ENCODE results near the gene RGS1.
"Not testable (repeated sequence)": the region's sequence is repeated elsewhere in the genome, so short reads cannot be mapped to it uniquely, and the experiment has no call there.

The RGS1 gene

DNA sequence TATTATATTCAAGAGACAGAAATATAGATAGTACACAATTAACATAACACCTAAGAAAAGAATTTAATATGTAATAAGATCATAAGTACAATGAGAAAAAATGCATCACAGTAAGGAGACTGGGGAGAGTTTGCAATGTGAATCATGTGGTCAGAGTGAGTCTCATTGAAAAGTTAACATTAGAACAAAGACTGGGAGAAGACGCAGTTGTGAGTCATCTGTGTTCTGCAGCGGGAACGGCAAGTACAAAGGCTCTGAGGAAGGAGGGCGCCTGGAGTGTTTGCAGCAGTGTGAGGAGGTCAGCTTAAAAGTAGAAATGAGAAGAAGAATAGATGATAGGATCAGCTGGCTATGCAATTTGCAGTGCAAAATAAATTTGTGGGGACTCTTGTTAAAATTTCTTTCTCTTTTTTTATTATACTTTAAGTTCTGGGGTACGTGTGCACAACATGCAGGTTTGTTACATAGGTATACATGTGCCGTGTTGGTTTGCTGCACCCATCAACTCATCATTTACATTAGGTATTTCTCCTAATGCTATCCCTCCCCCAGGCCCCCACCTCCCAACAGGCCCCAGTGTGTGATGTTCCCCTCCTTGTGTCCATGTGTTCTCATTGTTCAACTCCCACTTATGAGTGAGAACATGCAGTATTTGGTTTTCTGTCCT, 44.4 kb upstream of the RGS1 start:
- H3K4me3 ChIP-seq (ENCODE audit: control insufficient read depth in 1 of 7, extremely low read depth in 1 of 7, insufficient read depth in 4 of 7, low read depth in 2 of 7, low read length in 6 of 7); CTCF ChIA-PET; H3K27me3 ChIP-seq (replicated peaks in 2 of 5; ENCODE audit: control insufficient read depth in 4 of 5, insufficient read depth in 5 of 5, low read length in 4 of 5); POLR2A ChIA-PET; H3K9me3 ChIP-seq (ENCODE audit: control extremely low read depth in 1 of 5, control insufficient read depth in 4 of 5, insufficient read depth in 2 of 5, low read depth in 1 of 5, low read length in 4 of 5); H3K4me1 ChIP-seq (ENCODE audit: control extremely low read depth in 1 of 4, control insufficient read depth in 4 of 4, insufficient read depth in 4 of 4, low read length in 3 of 4); H3K36me3 ChIP-seq (ENCODE audit: control insufficient read depth in 4 of 4, insufficient read depth in 4 of 4, low read length in 3 of 4); H3K27ac ChIP-seq (ENCODE audit: insufficient read depth in 1 of 2, low read depth in 1 of 2, low read length in 2 of 2, poor library complexity in 1 of 2, severe bottlenecking in 2 of 2): not testable (repeated sequence)
- 100% methylated on average over 4 of the region's 6 CpGs for WGBS (ENCODE audit: insufficient coverage)
- DNase-seq: peak in 2 of 3 donors; percentile 48 to 63

DNA sequence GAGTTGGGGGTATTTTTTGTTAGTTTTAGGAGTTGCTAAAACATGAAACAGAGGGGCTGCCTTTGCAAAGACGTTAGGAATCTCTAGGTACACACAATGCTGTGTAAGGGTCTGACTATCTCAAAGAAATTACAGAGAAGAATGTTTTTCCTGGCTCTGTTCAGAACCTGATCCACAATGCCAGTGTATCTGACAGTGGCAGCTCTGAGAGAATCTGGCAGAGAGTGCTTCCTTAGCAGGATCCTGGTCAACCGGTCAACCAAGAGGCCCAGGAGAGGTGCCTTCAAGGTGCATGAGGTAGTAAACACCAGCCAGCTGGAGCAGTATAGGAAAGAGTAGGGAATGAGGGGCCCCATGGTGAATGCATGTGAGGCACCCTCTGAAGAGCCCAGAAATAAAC, 40.9 kb upstream of the RGS1 start:
- Histone ChIP-seq H3K4me3 (ENCODE audit: control insufficient read depth in 1 of 7, extremely low read depth in 1 of 7, insufficient read depth in 4 of 7, low read depth in 2 of 7, low read length in 6 of 7) (no peak overlapping the region), H3K9me3 (ENCODE audit: control extremely low read depth in 1 of 5, control insufficient read depth in 4 of 5, insufficient read depth in 2 of 5, low read depth in 1 of 5, low read length in 4 of 5) (no peaks in the 10 kb centered on the region), H3K4me1 (ENCODE audit: control extremely low read depth in 1 of 4, control insufficient read depth in 4 of 4, insufficient read depth in 4 of 4, low read length in 3 of 4) (peaks cover 7 to 18% (median 10%) of the 10 kb centered on the region in 4 experiments), H3K36me3 (ENCODE audit: control insufficient read depth in 4 of 4, insufficient read depth in 4 of 4, low read length in 3 of 4) (no peaks in the 10 kb centered on the region), H3K27me3 (replicated peaks in 2 of 5; ENCODE audit: control insufficient read depth in 4 of 5, insufficient read depth in 5 of 5, low read length in 4 of 5) (no peaks in the 10 kb centered on the region), H3K27ac (ENCODE audit: insufficient read depth in 1 of 2, low read depth in 1 of 2, low read length in 2 of 2, poor library complexity in 1 of 2, severe bottlenecking in 2 of 2) (no peak overlapping the region)
- CTCF ChIA-PET: interaction anchor here (1.1 kb wide), 1 partner anchor 9 kb away, joined by 4 read pairs; no protein-coding TSS in a partner anchor
- 96% methylated on average over 2 of the region's 2 CpGs for WGBS (ENCODE audit: insufficient coverage)
- DNase-seq: no peak
- POLR2A ChIA-PET: no interaction called here

GRCh38 chr1:192535916-192536664, 39.5 kb upstream of the RGS1 start:
- DNase-seq: no peak
- no CpG with 5 or more reads among the region's 3 CpGs for WGBS (ENCODE audit: insufficient coverage)
- no peaks in the 10 kb centered on the region for H3K9me3 ChIP-seq (ENCODE audit: control extremely low read depth in 1 of 5, control insufficient read depth in 4 of 5, insufficient read depth in 2 of 5, low read depth in 1 of 5, low read length in 4 of 5)
- H3K27me3 ChIP-seq (replicated peaks in 2 of 5; ENCODE audit: control insufficient read depth in 4 of 5, insufficient read depth in 5 of 5, low read length in 4 of 5): no peaks in the 10 kb centered on the region
- H3K4me3 ChIP-seq (ENCODE audit: control insufficient read depth in 1 of 7, extremely low read depth in 1 of 7, insufficient read depth in 4 of 7, low read depth in 2 of 7, low read length in 6 of 7): no peak overlapping the region
- POLR2A ChIA-PET: no interaction called here
- H3K36me3 ChIP-seq (ENCODE audit: control insufficient read depth in 4 of 4, insufficient read depth in 4 of 4, low read length in 3 of 4): no peaks in the 10 kb centered on the region
- CTCF ChIA-PET: no interaction called here
- H3K4me1 ChIP-seq (ENCODE audit: control extremely low read depth in 1 of 4, control insufficient read depth in 4 of 4, insufficient read depth in 4 of 4, low read length in 3 of 4): peaks cover 9 to 16% (median 10%) of the 10 kb centered on the region in 4 experiments
- H3K27ac ChIP-seq (ENCODE audit: insufficient read depth in 1 of 2, low read depth in 1 of 2, low read length in 2 of 2, poor library complexity in 1 of 2, severe bottlenecking in 2 of 2): no peak overlapping the region

- CTCF ChIA-PET: interaction anchor here (0.8 to 6.9 kb wide), 7 partner anchors 9 to 44 kb away, joined by 4 to 48 read pairs (median 4); no protein-coding TSS in a partner anchor
- POLR2A ChIA-PET: interaction anchor here (0.7 to 1.7 kb wide), 3 partner anchors 14 to 22 kb away, joined by 3 to 5 read pairs (median 5); no protein-coding TSS in a partner anchor
- no peaks in the 10 kb centered on the region for H3K9me3 ChIP-seq (ENCODE audit: control extremely low read depth in 1 of 5, control insufficient read depth in 4 of 5, insufficient read depth in 2 of 5, low read depth in 1 of 5, low read length in 4 of 5)
- H3K4me1 ChIP-seq (ENCODE audit: control extremely low read depth in 1 of 4, control insufficient read depth in 4 of 4, insufficient read depth in 4 of 4, low read length in 3 of 4): peaks cover 9 to 16% (median 10%) of the 10 kb centered on the region in 4 experiments
- DNase-seq: peak in 2 of 3 donors; percentile 65 to 73
- WGBS (ENCODE audit: insufficient coverage): no CpG with 5 or more reads among the region's 3 CpGs
- H3K27me3 ChIP-seq (replicated peaks in 2 of 5; ENCODE audit: control insufficient read depth in 4 of 5, insufficient read depth in 5 of 5, low read length in 4 of 5): no peaks in the 10 kb centered on the region
- H3K36me3 ChIP-seq (ENCODE audit: control insufficient read depth in 4 of 4, insufficient read depth in 4 of 4, low read length in 3 of 4): no peaks in the 10 kb centered on the region
- H3K27ac ChIP-seq (ENCODE audit: insufficient read depth in 1 of 2, low read depth in 1 of 2, low read length in 2 of 2, poor library complexity in 1 of 2, severe bottlenecking in 2 of 2): peak overlapping the region in 1 of 2 experiments; percentile 81
- peak overlapping the region in 1 of 7 experiments; percentile 11 for H3K4me3 ChIP-seq (ENCODE audit: control insufficient read depth in 1 of 7, extremely low read depth in 1 of 7, insufficient read depth in 4 of 7, low read depth in 2 of 7, low read length in 6 of 7)
These were observed 36.9 kb upstream of the RGS1 start for GRCh38 chr1:192538407-192539296.

- DNase-seq: peak in 2 of 3 donors; percentile 40 to 59
- ChIA-PET CTCF (interaction anchor here (0.8 to 6.9 kb wide), 10 partner anchors 9 to 44 kb away, joined by 3 to 48 read pairs (median 4); no protein-coding TSS in a partner anchor), POLR2A (interaction anchor here (0.7 to 1.7 kb wide), 3 partner anchors 14 to 23 kb away, joined by 3 to 5 read pairs (median 5); no protein-coding TSS in a partner anchor)
- H3K4me1 ChIP-seq (ENCODE audit: control extremely low read depth in 1 of 4, control insufficient read depth in 4 of 4, insufficient read depth in 4 of 4, low read length in 3 of 4): peaks cover 9 to 16% (median 10%) of the 10 kb centered on the region in 4 experiments
- peak overlapping the region; percentile 70 to 81 for H3K27ac ChIP-seq (ENCODE audit: insufficient read depth in 1 of 2, low read depth in 1 of 2, low read length in 2 of 2, poor library complexity in 1 of 2, severe bottlenecking in 2 of 2)
- no peaks in the 10 kb centered on the region for H3K27me3 ChIP-seq (replicated peaks in 2 of 5; ENCODE audit: control insufficient read depth in 4 of 5, insufficient read depth in 5 of 5, low read length in 4 of 5)
- H3K4me3 ChIP-seq (ENCODE audit: control insufficient read depth in 1 of 7, extremely low read depth in 1 of 7, insufficient read depth in 4 of 7, low read depth in 2 of 7, low read length in 6 of 7): peak overlapping the region in 2 of 7 experiments; percentile 11 to 33
- H3K36me3 ChIP-seq (ENCODE audit: control insufficient read depth in 4 of 4, insufficient read depth in 4 of 4, low read length in 3 of 4): no peaks in the 10 kb centered on the region
- 50% methylated on average over 1 of the region's 4 CpGs for WGBS (ENCODE audit: insufficient coverage)
- H3K9me3 ChIP-seq (ENCODE audit: control extremely low read depth in 1 of 5, control insufficient read depth in 4 of 5, insufficient read depth in 2 of 5, low read depth in 1 of 5, low read length in 4 of 5): no peaks in the 10 kb centered on the region
These were observed 36.1 kb upstream of the RGS1 start for GRCh38 chr1:192539297-192540092.

DNA sequence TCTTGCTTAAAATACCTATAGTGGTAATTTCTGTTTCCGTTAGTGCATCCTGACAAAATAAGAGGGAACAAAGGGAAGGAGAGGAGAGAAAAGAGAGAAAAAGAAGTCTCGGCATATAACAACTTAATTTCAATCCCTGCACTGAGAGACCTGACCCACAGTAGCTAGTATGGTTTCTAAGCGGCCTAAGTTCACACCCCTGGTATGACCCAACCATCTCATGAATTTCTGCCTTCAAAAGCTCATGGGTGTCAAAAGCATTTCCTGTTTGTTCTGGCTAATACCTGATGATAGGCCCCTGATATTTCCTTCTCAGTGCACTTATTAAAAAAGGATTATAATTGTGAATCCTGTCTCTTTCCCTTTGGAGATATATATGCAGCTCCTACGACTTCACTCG, 32.1 kb upstream of the RGS1 start:
- Histone ChIP-seq H3K9me3 (ENCODE audit: control extremely low read depth in 1 of 5, control insufficient read depth in 4 of 5, insufficient read depth in 2 of 5, low read depth in 1 of 5, low read length in 4 of 5) (no peaks in the 10 kb centered on the region), H3K4me3 (ENCODE audit: control insufficient read depth in 1 of 7, extremely low read depth in 1 of 7, insufficient read depth in 4 of 7, low read depth in 2 of 7, low read length in 6 of 7) (no peak overlapping the region), H3K27me3 (replicated peaks in 2 of 5; ENCODE audit: control insufficient read depth in 4 of 5, insufficient read depth in 5 of 5, low read length in 4 of 5) (no peaks in the 10 kb centered on the region), H3K4me1 (ENCODE audit: control extremely low read depth in 1 of 4, control insufficient read depth in 4 of 4, insufficient read depth in 4 of 4, low read length in 3 of 4) (peaks cover 15 to 33% (median 20%) of the 10 kb centered on the region in 4 experiments), H3K36me3 (ENCODE audit: control insufficient read depth in 4 of 4, insufficient read depth in 4 of 4, low read length in 3 of 4) (no peaks in the 10 kb centered on the region), H3K27ac (ENCODE audit: insufficient read depth in 1 of 2, low read depth in 1 of 2, low read length in 2 of 2, poor library complexity in 1 of 2, severe bottlenecking in 2 of 2) (no peak overlapping the region)
- WGBS (ENCODE audit: insufficient coverage): 95% methylated on average over 3 of the region's 5 CpGs
- DNase-seq: no peak
- ChIA-PET POLR2A (no interaction called here), CTCF (interaction anchor here (0.9 to 6.9 kb wide), 8 partner anchors 8 to 69 kb away, joined by 3 to 48 read pairs (median 5); no protein-coding TSS in a partner anchor)
